ENCODE data around the gene FOXD3.

DNA sequence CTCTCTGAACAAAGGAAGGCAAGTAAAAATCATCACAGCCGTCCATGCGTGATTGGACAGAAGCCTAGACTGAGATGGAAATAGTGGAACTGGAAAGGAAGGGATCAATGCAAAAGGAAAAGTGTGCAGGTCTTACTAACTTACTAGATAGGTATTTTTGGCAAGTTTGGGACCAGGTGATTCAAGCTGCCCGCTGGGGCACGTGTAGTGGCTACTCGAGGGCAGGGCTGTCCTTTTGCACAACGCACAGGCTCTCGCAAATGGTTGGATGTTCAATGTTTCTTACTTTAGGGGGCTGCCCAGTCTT is 44.5 kb downstream of the FOXD3 start:
- TF ChIP-seq CTCF (IDR thresholded peaks at IDR 0.05) (no peak), REST (IDR thresholded peaks at IDR 0.05; ENCODE audit: insufficient read depth in 1 of 2, low read depth in 2 of 2, low read length in 1 of 2) (no peak)
